Measurements from ENCODE around the gene PHF21A. TPM values are rescaled to one million over a fixed set of nuclear protein-coding genes. Genes with fewer than 3 reads are reported as not detected.
A peak's percentile ranks its signal among the peaks of the same experiment; 100 is the strongest.

The PHF21A gene
- total RNA-seq, 4 donors from 2014 or later = 9.8 to 20.2 (median 15.4) TPM

DNA sequence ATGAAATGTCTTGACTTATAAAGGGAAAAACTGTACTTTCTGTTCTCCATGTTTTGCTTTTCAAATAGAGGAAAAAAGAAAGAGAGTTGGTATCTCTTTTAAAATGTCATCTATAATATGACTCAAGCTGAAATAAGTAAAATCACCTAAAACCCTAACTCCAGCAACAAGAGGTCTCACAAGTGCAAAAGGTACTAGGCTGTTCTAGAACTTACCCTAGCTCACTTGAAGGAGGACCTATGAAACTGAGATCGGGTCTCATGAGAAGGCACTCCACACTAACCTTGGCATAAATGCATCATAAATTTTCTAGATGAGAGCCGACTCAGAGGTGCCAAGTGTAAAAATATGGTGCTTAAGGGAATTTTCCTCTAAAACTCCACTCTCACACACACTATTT, 63.8 kb downstream of the PHF21A start:
- no peak for ATAC-seq
- no peaks in the 10 kb centered on the region for H3K9me3 ChIP-seq
- peaks cover 0 to 11% of the 10 kb centered on the region in 2 donors for H3K4me1 ChIP-seq
- no peak overlapping the region for H3K4me3 ChIP-seq
- intact Hi-C loops (cut with DNase I; ENCODE audit: low total_unique reads) (no loop called here), in situ Hi-C loops (cut with MboI; ENCODE audit: low sequenced_read_pairs in 4 of 4) (no loop called here)
- H3K27me3 ChIP-seq = no peaks in the 10 kb centered on the region
- no peak for TF ChIP-seq POLR2A (IDR thresholded peaks at IDR 0.05)
- TF ChIP-seq, protein P1, sequence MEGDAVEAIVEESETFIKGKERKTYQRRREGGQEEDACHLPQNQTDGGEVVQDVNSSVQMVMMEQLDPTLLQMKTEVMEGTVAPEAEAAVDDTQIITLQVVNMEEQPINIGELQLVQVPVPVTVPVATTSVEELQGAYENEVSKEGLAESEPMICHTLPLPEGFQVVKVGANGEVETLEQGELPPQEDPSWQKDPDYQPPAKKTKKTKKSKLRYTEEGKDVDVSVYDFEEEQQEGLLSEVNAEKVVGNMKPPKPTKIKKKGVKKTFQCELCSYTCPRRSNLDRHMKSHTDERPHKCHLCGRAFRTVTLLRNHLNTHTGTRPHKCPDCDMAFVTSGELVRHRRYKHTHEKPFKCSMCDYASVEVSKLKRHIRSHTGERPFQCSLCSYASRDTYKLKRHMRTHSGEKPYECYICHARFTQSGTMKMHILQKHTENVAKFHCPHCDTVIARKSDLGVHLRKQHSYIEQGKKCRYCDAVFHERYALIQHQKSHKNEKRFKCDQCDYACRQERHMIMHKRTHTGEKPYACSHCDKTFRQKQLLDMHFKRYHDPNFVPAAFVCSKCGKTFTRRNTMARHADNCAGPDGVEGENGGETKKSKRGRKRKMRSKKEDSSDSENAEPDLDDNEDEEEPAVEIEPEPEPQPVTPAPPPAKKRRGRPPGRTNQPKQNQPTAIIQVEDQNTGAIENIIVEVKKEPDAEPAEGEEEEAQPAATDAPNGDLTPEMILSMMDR (IDR thresholded peaks at IDR 0.05 in 4 of 5, conservative IDR thresholded peaks at IDR 0.05 in 1 of 5) = no peak
- H3K36me3 ChIP-seq = no peaks in the 10 kb centered on the region
- DNase-seq = no peak
- H3K27ac ChIP-seq = no peak overlapping the region

DNA sequence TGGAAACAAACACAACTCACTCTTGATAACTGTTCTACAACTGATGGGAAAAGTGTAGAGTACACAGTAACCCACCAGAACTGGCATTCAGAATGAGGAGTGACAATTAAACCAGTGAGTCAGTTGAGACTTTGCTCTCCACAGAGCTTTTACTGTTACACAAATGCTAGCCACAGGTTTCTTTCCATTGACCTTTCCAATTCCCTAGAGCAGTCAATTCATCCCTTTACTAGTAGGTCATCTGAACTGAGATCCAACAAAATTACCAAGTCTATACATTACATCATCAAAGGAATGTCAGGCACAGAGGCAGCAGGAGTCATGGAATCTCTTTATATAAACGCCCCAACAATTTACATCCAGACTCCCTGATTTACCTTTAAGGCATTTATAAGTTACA, 65.9 kb downstream of the PHF21A start:
- DNase-seq (no peak), ATAC-seq (no peak)
- Histone ChIP-seq H3K4me1 (peaks cover 6 to 27% of the 10 kb centered on the region in 2 donors), H3K36me3 (no peaks in the 10 kb centered on the region), H3K9me3 (no peaks in the 10 kb centered on the region), H3K27me3 (no peaks in the 10 kb centered on the region), H3K27ac (no peak overlapping the region), H3K4me3 (no peak overlapping the region)
- no peak for TF ChIP-seq POLR2A (IDR thresholded peaks at IDR 0.05)
- TF ChIP-seq, protein P1 (IDR thresholded peaks at IDR 0.05 in 4 of 5, conservative IDR thresholded peaks at IDR 0.05 in 1 of 5) = no peak
- in situ Hi-C loops (cut with MboI; ENCODE audit: low sequenced_read_pairs in 4 of 4) (no loop called here), intact Hi-C loops (cut with DNase I; ENCODE audit: low total_unique reads) (no loop called here)

DNA sequence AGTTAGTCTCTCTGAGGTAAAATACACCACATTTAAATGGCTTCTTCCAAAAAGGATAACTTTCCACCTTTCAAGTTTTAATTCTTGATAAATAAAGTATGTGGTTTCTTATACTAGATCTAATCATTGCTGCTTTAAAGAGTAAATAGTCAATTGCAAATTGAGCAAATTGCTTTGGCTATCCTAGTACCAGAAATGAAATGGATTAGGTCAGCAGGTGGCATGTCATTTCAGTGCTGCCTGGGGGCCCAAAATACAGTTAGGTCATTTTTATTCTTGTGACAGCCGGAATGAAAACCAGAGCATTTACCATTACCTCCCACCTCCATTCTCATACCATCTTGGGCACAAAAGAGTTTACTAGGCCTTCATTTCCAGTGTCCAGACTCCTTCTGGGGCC, 70.2 kb downstream of the PHF21A start:
- TF ChIP-seq, protein P1 (IDR thresholded peaks at IDR 0.05 in 4 of 5, conservative IDR thresholded peaks at IDR 0.05 in 1 of 5) = no peak
- no peak for TF ChIP-seq POLR2A (IDR thresholded peaks at IDR 0.05)
- Histone ChIP-seq H3K4me1 (peaks cover 25 to 26% of the 10 kb centered on the region in 2 donors), H3K9me3 (no peaks in the 10 kb centered on the region), H3K27ac (no peak overlapping the region), H3K27me3 (no peaks in the 10 kb centered on the region), H3K36me3 (no peaks in the 10 kb centered on the region), H3K4me3 (no peak overlapping the region)
- in situ Hi-C loops (cut with MboI; ENCODE audit: low sequenced_read_pairs in 4 of 4) (no loop called here), intact Hi-C loops (cut with DNase I; ENCODE audit: low total_unique reads) (no loop called here)
- ATAC-seq (no peak), DNase-seq (no peak)

DNA sequence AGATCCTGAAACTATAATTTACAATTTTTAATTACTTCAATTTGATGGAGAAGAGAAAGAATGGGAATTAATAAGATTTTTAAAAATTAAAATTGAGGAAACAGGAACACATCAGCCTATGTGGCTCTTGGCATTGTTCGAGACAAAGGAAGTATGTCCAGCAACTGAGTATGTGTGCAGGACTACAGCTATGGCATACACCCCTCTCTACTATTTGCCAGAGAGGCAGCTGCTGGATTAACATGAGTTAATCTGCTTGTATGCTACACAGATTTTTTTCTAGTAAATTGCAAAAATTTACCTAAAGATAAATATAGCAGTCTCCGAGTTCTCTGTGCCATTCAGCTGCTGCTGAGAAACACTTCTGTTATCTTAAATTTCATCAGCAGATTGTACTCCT, 70.6 kb downstream of the PHF21A start:
- in situ Hi-C loops (cut with MboI; ENCODE audit: low sequenced_read_pairs in 4 of 4) = no loop called here
- Histone ChIP-seq H3K4me3 (no peak overlapping the region), H3K9me3 (no peaks in the 10 kb centered on the region), H3K36me3 (no peaks in the 10 kb centered on the region), H3K27ac (no peak overlapping the region), H3K27me3 (no peaks in the 10 kb centered on the region), H3K4me1 (peaks cover 23 to 26% of the 10 kb centered on the region in 2 donors)
- intact Hi-C loops (cut with DNase I; ENCODE audit: low total_unique reads) = no loop called here
- no peak for DNase-seq
- TF ChIP-seq POLR2A (IDR thresholded peaks at IDR 0.05) = no peak
- ATAC-seq = no peak

DNA sequence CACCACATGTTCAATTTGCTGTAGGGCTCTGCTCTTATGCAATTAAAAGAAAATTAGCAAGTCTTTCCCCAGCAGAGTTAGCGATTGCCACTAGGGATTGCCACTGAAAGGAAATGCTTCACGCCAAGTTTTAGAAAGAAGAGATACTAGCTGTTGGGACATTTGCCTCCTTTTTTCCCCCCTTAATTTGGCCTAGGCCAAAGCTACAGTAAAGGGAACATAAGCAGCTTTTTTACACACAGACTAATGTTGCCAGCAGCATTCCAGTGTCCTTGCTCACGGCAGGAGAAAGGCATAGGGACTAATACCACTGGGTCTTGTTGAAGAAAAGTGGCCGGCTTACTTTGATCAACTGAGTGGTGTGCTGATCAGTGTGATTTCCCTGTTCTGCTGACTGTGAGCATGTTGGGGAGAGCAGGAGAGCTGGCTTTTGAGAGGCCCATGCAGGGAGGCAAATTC, 71.2 kb downstream of the PHF21A start:
- peak; percentile 27 to 50 for ATAC-seq
- in situ Hi-C loops (cut with MboI; ENCODE audit: low sequenced_read_pairs in 4 of 4) = no loop called here
- intact Hi-C loops (cut with DNase I; ENCODE audit: low total_unique reads) = no loop called here
- no peaks in the 10 kb centered on the region for H3K36me3 ChIP-seq
- H3K4me3 ChIP-seq = no peak overlapping the region
- no peaks in the 10 kb centered on the region for H3K9me3 ChIP-seq
- TF ChIP-seq POLR2A (IDR thresholded peaks at IDR 0.05) = no peak
- TF ChIP-seq, protein P1 (IDR thresholded peaks at IDR 0.05 in 4 of 5, conservative IDR thresholded peaks at IDR 0.05 in 1 of 5) = no peak
- no peak for DNase-seq
- H3K27me3 ChIP-seq = no peaks in the 10 kb centered on the region
- H3K4me1 ChIP-seq = peaks cover 23 to 26% of the 10 kb centered on the region in 2 donors
- no peak overlapping the region for H3K27ac ChIP-seq

All from gastrocnemius medialis (tissue), 4 donors.